SK-N-SH treated with all-trans-retinoic acid at 6 μM for 48 hours (cell line): Measurements from ENCODE around the gene CRABP2.

Experiments used
- ARNTL ChIP-seq: fragments of 450-650 bp; formaldehyde crosslinking; IDR thresholded peaks from 2 replicates; pipeline ENCODE4 v1.5.0; 2020; ENCODE audit warnings: low read depth, mild to moderate bottlenecking, moderate library complexity, borderline replicate concordance
- CSDC2 ChIP-seq: fragments of 250-450 bp; sonication (Bioruptor Pico); IDR thresholded peaks from 2 replicates; pipeline ENCODE4 v1.5.0; 2020; ENCODE audit warnings: mild to moderate bottlenecking, moderate library complexity
- GLIS3 ChIP-seq: fragments of 250-450 bp; sonication (Bioruptor Pico); IDR thresholded peaks from 2 replicates; pipeline ENCODE4 v1.5.0; 2020; ENCODE audit warnings: mild to moderate bottlenecking, moderate library complexity
- TF ChIP-seq, protein P1 (sequence below): fragments of 250-450 bp; sonication (Bioruptor Pico); IDR thresholded peaks from 2 replicates; pipeline ENCODE4 v1.8.0; 2020; ENCODE audit warnings: mild to moderate bottlenecking, moderate library complexity, borderline replicate concordance

DNA sequence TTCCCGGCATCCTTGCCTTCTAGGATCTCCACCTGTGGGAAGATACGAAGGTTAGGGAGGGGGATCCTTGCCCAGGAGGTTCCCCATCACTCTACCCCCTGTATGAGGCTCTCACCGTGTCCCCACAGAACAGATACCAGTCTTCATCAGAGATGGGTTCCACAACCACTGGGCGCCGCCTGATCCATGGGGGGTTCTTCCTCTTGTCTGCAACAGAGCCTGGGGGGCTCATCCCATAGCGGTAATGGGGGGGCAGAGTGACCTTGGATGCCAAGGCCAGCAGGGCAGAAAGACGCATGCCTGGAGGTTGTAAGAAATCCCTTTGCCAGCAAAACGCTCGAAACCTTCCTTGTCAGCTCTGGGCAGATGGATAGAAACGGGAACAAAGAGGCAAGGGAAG lies 33.0 kb upstream of the CRABP2 start:
- TF ChIP-seq CSDC2 (CRISPR knock-in tag) (no peak), ARNTL (CRISPR knock-in tag) (no peak), GLIS3 (CRISPR knock-in tag) (no peak)
- TF ChIP-seq, protein P1, sequence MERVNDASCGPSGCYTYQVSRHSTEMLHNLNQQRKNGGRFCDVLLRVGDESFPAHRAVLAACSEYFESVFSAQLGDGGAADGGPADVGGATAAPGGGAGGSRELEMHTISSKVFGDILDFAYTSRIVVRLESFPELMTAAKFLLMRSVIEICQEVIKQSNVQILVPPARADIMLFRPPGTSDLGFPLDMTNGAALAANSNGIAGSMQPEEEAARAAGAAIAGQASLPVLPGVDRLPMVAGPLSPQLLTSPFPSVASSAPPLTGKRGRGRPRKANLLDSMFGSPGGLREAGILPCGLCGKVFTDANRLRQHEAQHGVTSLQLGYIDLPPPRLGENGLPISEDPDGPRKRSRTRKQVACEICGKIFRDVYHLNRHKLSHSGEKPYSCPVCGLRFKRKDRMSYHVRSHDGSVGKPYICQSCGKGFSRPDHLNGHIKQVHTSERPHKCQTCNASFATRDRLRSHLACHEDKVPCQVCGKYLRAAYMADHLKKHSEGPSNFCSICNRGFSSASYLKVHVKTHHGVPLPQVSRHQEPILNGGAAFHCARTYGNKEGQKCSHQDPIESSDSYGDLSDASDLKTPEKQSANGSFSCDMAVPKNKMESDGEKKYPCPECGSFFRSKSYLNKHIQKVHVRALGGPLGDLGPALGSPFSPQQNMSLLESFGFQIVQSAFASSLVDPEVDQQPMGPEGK (CRISPR knock-in tag): no peak
